ENCODE results near the gene NEU2. TPM values are rescaled to one million over a fixed set of nuclear protein-coding genes. Genes with fewer than 3 reads are reported as not detected.

The NEU2 gene
- total RNA-seq = not detected
- not detected for polyA plus RNA-seq (2013, experiment 1 of 2)
- not detected for polyA plus RNA-seq (2013, experiment 2 of 2)
- long read RNA-seq, experiment 1 = 0 reads
- long read RNA-seq, experiment 2 = 0 reads
- long read RNA-seq, experiment 3 = 0 reads
- long read RNA-seq, experiment 4 = 0 reads

GRCh38 chr2:233032551-233033320 lies at the start of gene NEU2:
NEU2 (plus strand) TSS chr2:233032672; CDS start chr2:233032672, 0 bp downstream.
- Mint-ChIP-seq H3K36me3 (ENCODE audit: low read depth) (no peaks in the 10 kb centered on the region), H3K27me3 (ENCODE audit: insufficient read depth) (peaks cover 2% of the 10 kb centered on the region), H3K4me1 (no peaks in the 10 kb centered on the region), H3K4me3 (no peak within 1 kb of the TSS), H3K27ac (no peak within 1 kb of the TSS), H3K9me3 (no peaks in the 10 kb centered on the region)
- Histone ChIP-seq H3K9ac (ENCODE audit: extremely low read depth, low read length, poor library complexity, severe bottlenecking) (no peak within 1 kb of the TSS), H3K4me1 (ENCODE audit: control insufficient read depth, insufficient read depth, low read length) (no peaks in the 10 kb centered on the region), H3K27me3 (ENCODE audit: control insufficient read depth, insufficient read depth, low read length, poor library complexity, severe bottlenecking) (no peaks in the 10 kb centered on the region), H3K4me3 (ENCODE audit: low read length) (no peak within 1 kb of the TSS), H3K27ac (ENCODE audit: low read depth, low read length) (no peak within 1 kb of the TSS), H3K36me3 (ENCODE audit: control insufficient read depth, insufficient read depth, low read length) (no peaks in the 10 kb centered on the region), H3K9me3 (ENCODE audit: control insufficient read depth, low read length) (no peaks in the 10 kb centered on the region)
- 92 to 97% methylated on average over 10 to 13 of the region's 13 CpGs for WGBS, 2 experiments (ENCODE audit: insufficient coverage in 1 of 2, insufficient read length in 1 of 2)
- TF ChIP-seq, protein P1, sequence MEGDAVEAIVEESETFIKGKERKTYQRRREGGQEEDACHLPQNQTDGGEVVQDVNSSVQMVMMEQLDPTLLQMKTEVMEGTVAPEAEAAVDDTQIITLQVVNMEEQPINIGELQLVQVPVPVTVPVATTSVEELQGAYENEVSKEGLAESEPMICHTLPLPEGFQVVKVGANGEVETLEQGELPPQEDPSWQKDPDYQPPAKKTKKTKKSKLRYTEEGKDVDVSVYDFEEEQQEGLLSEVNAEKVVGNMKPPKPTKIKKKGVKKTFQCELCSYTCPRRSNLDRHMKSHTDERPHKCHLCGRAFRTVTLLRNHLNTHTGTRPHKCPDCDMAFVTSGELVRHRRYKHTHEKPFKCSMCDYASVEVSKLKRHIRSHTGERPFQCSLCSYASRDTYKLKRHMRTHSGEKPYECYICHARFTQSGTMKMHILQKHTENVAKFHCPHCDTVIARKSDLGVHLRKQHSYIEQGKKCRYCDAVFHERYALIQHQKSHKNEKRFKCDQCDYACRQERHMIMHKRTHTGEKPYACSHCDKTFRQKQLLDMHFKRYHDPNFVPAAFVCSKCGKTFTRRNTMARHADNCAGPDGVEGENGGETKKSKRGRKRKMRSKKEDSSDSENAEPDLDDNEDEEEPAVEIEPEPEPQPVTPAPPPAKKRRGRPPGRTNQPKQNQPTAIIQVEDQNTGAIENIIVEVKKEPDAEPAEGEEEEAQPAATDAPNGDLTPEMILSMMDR (conservative IDR thresholded peaks at IDR 0.05) = no peak
- DNase-seq = no peak

DNA sequence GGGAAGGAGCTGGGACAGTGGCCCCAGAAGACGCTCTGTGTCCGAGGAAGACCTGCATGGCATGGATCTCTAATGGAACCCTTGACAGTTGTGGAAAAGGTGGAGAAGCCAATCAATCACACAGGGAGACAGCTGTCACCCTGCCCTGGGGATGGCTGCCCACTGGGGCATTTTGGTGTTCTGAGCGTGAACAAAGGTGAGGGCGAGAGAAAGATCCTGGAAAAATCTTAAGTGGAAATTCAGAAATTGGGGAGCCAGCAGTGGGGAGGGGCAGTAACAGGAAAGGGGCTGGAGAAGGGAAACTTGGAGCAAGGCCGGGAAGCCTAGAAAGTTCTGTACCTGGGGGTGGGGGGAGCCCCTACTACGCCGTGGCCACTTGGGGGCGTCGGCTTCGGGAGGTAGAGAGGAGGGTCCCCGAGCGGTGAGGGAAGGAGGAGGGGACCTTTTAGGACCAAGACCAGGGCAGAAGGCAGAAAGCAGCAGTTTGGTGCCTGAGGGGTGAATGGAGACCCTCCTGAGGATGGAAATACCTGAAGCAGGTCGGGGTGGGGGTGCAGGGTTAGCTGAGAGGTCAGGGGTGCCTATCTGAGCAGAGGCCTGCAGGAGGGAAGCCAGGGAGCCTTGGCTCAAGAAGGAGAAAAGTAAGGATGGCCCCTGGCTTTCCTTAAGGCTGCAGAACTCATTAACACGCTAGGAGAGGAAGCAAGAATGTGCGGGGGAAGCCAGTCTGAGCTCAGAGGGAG lies 49.4 kb upstream of the NEU2 start:
- Mint-ChIP-seq H3K27ac (peak overlapping the region; percentile 70), H3K4me1 (peaks cover 12% of the 10 kb centered on the region), H3K36me3 (ENCODE audit: low read depth) (no peaks in the 10 kb centered on the region), H3K4me3 (no peak overlapping the region), H3K9me3 (peaks cover 8% of the 10 kb centered on the region), H3K27me3 (ENCODE audit: insufficient read depth) (no peaks in the 10 kb centered on the region)
- WGBS, 2 experiments (ENCODE audit: insufficient coverage in 1 of 2, insufficient read length in 1 of 2) = 63 to 85% methylated on average over 7 to 15 of the region's 15 CpGs
- Histone ChIP-seq H3K27me3 (ENCODE audit: control insufficient read depth, insufficient read depth, low read length, poor library complexity, severe bottlenecking) (no peaks in the 10 kb centered on the region), H3K4me3 (ENCODE audit: low read length) (no peak overlapping the region), H3K4me1 (ENCODE audit: control insufficient read depth, insufficient read depth, low read length) (no peaks in the 10 kb centered on the region), H3K9ac (ENCODE audit: extremely low read depth, low read length, poor library complexity, severe bottlenecking) (no peak overlapping the region), H3K9me3 (ENCODE audit: control insufficient read depth, low read length) (peaks cover 7% of the 10 kb centered on the region), H3K27ac (ENCODE audit: low read depth, low read length) (no peak overlapping the region), H3K36me3 (ENCODE audit: control insufficient read depth, insufficient read depth, low read length) (no peaks in the 10 kb centered on the region)
- DNase-seq = peak; percentile 83
- TF ChIP-seq, protein P1 (conservative IDR thresholded peaks at IDR 0.05) = peak; percentile 67

DNA sequence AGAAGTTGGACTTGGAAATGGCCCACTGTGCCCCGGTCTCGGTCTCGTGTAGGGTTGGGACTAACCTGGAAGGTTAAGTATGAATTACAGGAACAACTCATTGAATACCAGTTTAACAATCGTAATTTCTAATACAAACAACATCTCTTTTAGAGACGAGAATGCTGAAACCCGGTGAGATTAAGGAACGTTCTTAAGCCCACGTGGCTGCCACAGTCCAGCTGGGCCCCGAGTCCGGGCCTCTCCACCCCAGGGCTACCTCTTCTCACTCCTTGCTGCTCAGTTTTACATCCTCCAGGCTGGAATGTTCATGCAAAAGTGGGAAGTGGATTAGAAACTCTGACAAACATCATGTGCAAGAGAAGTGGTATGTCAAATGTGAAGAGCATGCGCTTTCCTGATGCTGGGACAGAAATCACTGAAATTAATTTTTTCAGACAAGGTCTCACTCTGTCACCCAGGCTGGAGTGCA lies 48.8 kb upstream of the NEU2 start:
- TF ChIP-seq, protein P1 (conservative IDR thresholded peaks at IDR 0.05) = no peak
- peaks cover 12% of the 10 kb centered on the region for H3K4me1 Mint-ChIP-seq
- peak; percentile 12 for DNase-seq
- Histone ChIP-seq H3K4me1 (ENCODE audit: control insufficient read depth, insufficient read depth, low read length) (no peaks in the 10 kb centered on the region), H3K9ac (ENCODE audit: extremely low read depth, low read length, poor library complexity, severe bottlenecking) (no peak overlapping the region), H3K36me3 (ENCODE audit: control insufficient read depth, insufficient read depth, low read length) (no peaks in the 10 kb centered on the region), H3K27me3 (ENCODE audit: control insufficient read depth, insufficient read depth, low read length, poor library complexity, severe bottlenecking) (no peaks in the 10 kb centered on the region), H3K9me3 (ENCODE audit: control insufficient read depth, low read length) (peaks cover 7% of the 10 kb centered on the region), H3K4me3 (ENCODE audit: low read length) (no peak overlapping the region), H3K27ac (ENCODE audit: low read depth, low read length) (no peak overlapping the region)
- 88 to 93% methylated on average over 3 to 11 of the region's 11 CpGs for WGBS, 2 experiments (ENCODE audit: insufficient coverage in 1 of 2, insufficient read length in 1 of 2)
- H3K9me3 Mint-ChIP-seq = peaks cover 8% of the 10 kb centered on the region
- no peaks in the 10 kb centered on the region for H3K27me3 Mint-ChIP-seq (ENCODE audit: insufficient read depth)
- no peak overlapping the region for H3K27ac Mint-ChIP-seq
- H3K4me3 Mint-ChIP-seq = no peak overlapping the region
- H3K36me3 Mint-ChIP-seq (ENCODE audit: low read depth) = no peaks in the 10 kb centered on the region
